OCI-LY7 (cell line): Measurements from ENCODE around the gene AAGAB.

Experiments
- CTCF ChIP-seq: fragments of 200-600 bp; sonication (generic); conservative IDR thresholded peaks from 2 replicates; pipeline ENCODE4 v1.5.1; 2014; ENCODE audit warnings: mild to moderate bottlenecking, antibody characterized with exemption, low read length, moderate library complexity, mixed read lengths
- EZH2phosphoT487 ChIP-seq: fragments of 200-600 bp; sonication (generic); IDR thresholded peaks from 2 replicates; pipeline ENCODE4 v1.6.1; 2018; ENCODE audit warnings: low read depth, borderline replicate concordance, mild to moderate bottlenecking, mixed run types, antibody characterized with exemption, low read length, moderate library complexity, mixed read lengths

GRCh38 chr15:67172172-67172571 lies 82.3 kb downstream of the AAGAB start:
- TF ChIP-seq CTCF (no peak), EZH2phosphoT487 (no peak)
